Sigmoid colon (tissue), 4 donors: ENCODE measurements around the gene TOP3B.

Experiments
- EP300 ChIP-seq, 4 donors: sonication (generic); formaldehyde crosslinking; IDR thresholded peaks; one replicate each; pipeline ENCODE4 v1.6.1; 2017; ENCODE audit warnings: antibody characterized with exemption in 4 of 4
- POLR2A ChIP-seq, 2 donors: fragments of 450-650 bp; IDR thresholded peaks; one replicate each; pipeline ENCODE4 v1.6.1; 2016; ENCODE audit warnings: antibody characterized with exemption in 2 of 2, mild to moderate bottlenecking in 2 of 2, moderate library complexity in 2 of 2
- POLR2AphosphoS5 ChIP-seq, 4 donors: sonication (generic); formaldehyde crosslinking; IDR thresholded peaks; one replicate each; pipeline ENCODE4 v1.6.1; 2017; ENCODE audit warnings: antibody characterized with exemption in 4 of 4
- TF ChIP-seq, protein P1 (sequence below), 4 experiments: fragments of 450-650 bp in 3 of 4; fragments of 200-600 bp in 1 of 4; IDR thresholded peaks; one replicate each; pipeline ENCODE4 v1.5.1; 2016 to 2019; ENCODE audit warnings: antibody characterized with exemption in 4 of 4, mild to moderate bottlenecking in 3 of 4, moderate library complexity in 2 of 4

DNA sequence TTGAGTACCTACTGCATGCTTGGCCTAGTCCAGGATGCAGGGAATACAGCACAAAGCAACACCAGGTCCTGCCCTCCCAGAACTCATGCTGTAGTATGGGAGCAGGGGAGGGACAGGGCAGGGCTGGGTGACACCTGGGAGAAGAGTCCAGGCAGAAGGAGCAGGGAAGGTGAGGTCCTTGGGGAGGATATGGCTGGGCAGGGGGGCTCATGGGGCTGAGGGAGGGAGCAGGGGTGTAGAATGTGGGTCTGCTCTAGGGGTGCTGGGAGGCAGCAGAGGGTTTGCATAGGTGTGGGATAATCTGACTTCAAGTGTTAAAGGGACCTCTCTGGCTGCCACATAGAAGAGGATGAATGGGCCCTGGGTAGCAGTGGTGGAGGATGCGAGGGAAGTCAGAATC lies 4.8 kb downstream of the TOP3B start:
- TF ChIP-seq, protein P1, sequence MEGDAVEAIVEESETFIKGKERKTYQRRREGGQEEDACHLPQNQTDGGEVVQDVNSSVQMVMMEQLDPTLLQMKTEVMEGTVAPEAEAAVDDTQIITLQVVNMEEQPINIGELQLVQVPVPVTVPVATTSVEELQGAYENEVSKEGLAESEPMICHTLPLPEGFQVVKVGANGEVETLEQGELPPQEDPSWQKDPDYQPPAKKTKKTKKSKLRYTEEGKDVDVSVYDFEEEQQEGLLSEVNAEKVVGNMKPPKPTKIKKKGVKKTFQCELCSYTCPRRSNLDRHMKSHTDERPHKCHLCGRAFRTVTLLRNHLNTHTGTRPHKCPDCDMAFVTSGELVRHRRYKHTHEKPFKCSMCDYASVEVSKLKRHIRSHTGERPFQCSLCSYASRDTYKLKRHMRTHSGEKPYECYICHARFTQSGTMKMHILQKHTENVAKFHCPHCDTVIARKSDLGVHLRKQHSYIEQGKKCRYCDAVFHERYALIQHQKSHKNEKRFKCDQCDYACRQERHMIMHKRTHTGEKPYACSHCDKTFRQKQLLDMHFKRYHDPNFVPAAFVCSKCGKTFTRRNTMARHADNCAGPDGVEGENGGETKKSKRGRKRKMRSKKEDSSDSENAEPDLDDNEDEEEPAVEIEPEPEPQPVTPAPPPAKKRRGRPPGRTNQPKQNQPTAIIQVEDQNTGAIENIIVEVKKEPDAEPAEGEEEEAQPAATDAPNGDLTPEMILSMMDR (IDR thresholded peaks at IDR 0.05), result no peak
- TF ChIP-seq POLR2A (IDR thresholded peaks at IDR 0.05) (no peak), POLR2AphosphoS5 (IDR thresholded peaks at IDR 0.05) (no peak), EP300 (IDR thresholded peaks at IDR 0.05) (no peak)
